C4-2B (cell line): ENCODE data around the gene LRMDA.

Source experiments
- ZFX ChIP-seq: fragments of 450-650 bp; IDR thresholded peaks from 2 replicates; pipeline ENCODE4 v1.6.1; 2017
- TF ChIP-seq, protein P1 (sequence below): fragments of 450-650 bp; conservative IDR thresholded peaks from 2 replicates; pipeline ENCODE4 v1.5.1; 2017; ENCODE audit warnings: mild to moderate bottlenecking

DNA sequence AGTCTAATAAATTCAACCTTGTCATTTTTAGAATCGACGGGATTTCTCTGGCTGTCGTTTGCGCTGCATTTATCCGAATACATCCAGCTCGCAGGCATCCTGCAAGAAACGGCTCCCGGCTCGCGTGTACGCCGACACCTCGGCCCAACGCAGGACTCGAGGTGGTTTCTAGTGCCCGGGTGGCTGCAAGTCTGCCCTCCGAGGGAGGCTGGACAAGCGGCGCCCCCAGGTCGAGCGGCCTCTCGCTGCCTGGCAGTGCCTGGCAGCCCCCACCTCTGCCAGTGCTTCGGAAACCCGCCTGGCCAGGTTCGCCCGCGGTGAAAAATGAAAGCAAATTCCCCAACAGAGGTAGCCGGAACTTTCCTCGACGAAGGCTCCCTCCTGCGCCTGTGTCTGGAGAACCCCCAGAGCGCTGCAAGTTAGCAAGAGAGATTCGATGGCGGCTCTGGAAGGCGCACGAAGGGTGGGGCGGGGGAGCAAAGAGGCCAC lies 24.2 kb upstream of the LRMDA start:
- TF ChIP-seq, protein P1, sequence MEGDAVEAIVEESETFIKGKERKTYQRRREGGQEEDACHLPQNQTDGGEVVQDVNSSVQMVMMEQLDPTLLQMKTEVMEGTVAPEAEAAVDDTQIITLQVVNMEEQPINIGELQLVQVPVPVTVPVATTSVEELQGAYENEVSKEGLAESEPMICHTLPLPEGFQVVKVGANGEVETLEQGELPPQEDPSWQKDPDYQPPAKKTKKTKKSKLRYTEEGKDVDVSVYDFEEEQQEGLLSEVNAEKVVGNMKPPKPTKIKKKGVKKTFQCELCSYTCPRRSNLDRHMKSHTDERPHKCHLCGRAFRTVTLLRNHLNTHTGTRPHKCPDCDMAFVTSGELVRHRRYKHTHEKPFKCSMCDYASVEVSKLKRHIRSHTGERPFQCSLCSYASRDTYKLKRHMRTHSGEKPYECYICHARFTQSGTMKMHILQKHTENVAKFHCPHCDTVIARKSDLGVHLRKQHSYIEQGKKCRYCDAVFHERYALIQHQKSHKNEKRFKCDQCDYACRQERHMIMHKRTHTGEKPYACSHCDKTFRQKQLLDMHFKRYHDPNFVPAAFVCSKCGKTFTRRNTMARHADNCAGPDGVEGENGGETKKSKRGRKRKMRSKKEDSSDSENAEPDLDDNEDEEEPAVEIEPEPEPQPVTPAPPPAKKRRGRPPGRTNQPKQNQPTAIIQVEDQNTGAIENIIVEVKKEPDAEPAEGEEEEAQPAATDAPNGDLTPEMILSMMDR: no peak
- TF ChIP-seq ZFX: no peak
